GM20431 (cell line): ENCODE results near the gene STAT5B.
"Not testable (repeated sequence)": the region's sequence is repeated elsewhere in the genome, so short reads cannot be mapped to it uniquely, and the experiment has no call there.

Experiments used
- in situ Hi-C: fragments of 300-500 bp; cut with MseI, MboI; formaldehyde crosslinking; loops from one replicate; pipeline ENCODE4 v1.15.0; 2020; ENCODE audit warnings: low sequenced_read_pairs; ENCODE audit not compliant: unreplicated experiment

STAT5B gene

GRCh38 chr17:42276359-42276608, at the start of gene STAT5B:
Gene STAT5B, minus strand, starts transcription at chr17:42276391. Its CDS starts 44,264 bp downstream, at chr17:42232127.
- in situ Hi-C loops = no loop called here

GRCh38 chr17:42325026-42325425, 48.8 kb upstream of the STAT5B start:
- in situ Hi-C loops = loop anchor here (10.0 kb wide), 1 partner anchor 200 kb away; no protein-coding TSS in a partner anchor

- in situ Hi-C loops = loop anchor here (5.0 to 10.0 kb wide), 2 partner anchors 79 to 201 kb away; no protein-coding TSS in a partner anchor
Observed at GRCh38 chr17:42323268-42323773, 47.1 kb upstream of the STAT5B start.

GRCh38 chr17:42322382-42323267, 46.4 kb upstream of the STAT5B start:
- in situ Hi-C loops = loop anchor here (5.0 to 10.0 kb wide), 2 partner anchors 80 to 202 kb away; no protein-coding TSS in a partner anchor

GRCh38 chr17:42321555-42321954, 45.4 kb upstream of the STAT5B start:
- in situ Hi-C loops = loop anchor here (5.0 to 10.0 kb wide), 2 partner anchors 81 to 203 kb away; no protein-coding TSS in a partner anchor

- in situ Hi-C loops = not testable (repeated sequence)
Observed at GRCh38 chr17:42317967-42318366, 41.8 kb upstream of the STAT5B start.

GRCh38 chr17:42317266-42317845, 41.2 kb upstream of the STAT5B start:
- in situ Hi-C loops = no loop called here

- in situ Hi-C loops = no loop called here
Observed at GRCh38 chr17:42316755-42317154, 40.6 kb upstream of the STAT5B start.

- in situ Hi-C loops = no loop called here
Observed at GRCh38 chr17:42315402-42316156, 39.4 kb upstream of the STAT5B start.

GRCh38 chr17:42313773-42314566, 37.8 kb upstream of the STAT5B start:
- in situ Hi-C loops = no loop called here

- in situ Hi-C loops = no loop called here
Observed at GRCh38 chr17:42313389-42313772, 37.2 kb upstream of the STAT5B start.

GRCh38 chr17:42312285-42313130, 36.3 kb upstream of the STAT5B start:
- in situ Hi-C loops = no loop called here

- in situ Hi-C loops = no loop called here
Observed at GRCh38 chr17:42312035-42312284, 35.8 kb upstream of the STAT5B start.

GRCh38 chr17:42311240-42312034, 35.2 kb upstream of the STAT5B start:
- in situ Hi-C loops = no loop called here

GRCh38 chr17:42310787-42311215, 34.6 kb upstream of the STAT5B start:
- in situ Hi-C loops = no loop called here

GRCh38 chr17:42309986-42310786, 34.0 kb upstream of the STAT5B start:
- in situ Hi-C loops = no loop called here

- in situ Hi-C loops = no loop called here
Observed at GRCh38 chr17:42309142-42309541, 33.0 kb upstream of the STAT5B start.

GRCh38 chr17:42308446-42308845, 32.3 kb upstream of the STAT5B start:
- in situ Hi-C loops = no loop called here
